ENCODE measurements around the gene DCHS2.

DCHS2 gene

GRCh38 chr4:154315741-154316140 lies 175.9 kb downstream of the DCHS2 start:
- Mint-ChIP-seq H3K27ac (no peak overlapping the region), H3K4me1 (ENCODE audit: low read depth) (no peaks in the 10 kb centered on the region), H3K9me3 (peaks cover 10% of the 10 kb centered on the region), H3K36me3 (ENCODE audit: low read depth) (no peaks in the 10 kb centered on the region), H3K4me3 (no peak overlapping the region), H3K27me3 (peaks cover 30% of the 10 kb centered on the region)
- DNase-seq, result no peak

DNA sequence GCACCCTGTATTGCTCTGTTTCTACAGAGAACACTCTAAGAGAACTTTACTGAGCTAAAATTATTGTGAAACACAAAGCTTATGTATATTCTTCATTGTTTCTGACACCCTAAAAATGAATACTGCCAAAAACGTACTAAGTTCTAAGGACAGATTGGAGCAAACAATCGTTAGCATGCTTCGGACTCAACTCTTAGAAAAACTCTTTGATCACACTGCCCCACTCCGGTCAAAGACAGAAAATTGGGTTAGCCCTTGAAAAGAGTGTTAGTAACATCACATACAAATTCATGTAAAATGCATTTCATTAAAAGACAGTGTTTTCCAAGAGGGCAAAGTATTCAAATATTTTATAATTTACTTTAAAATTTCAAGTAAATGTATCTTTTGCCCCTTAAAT lies 177.4 kb downstream of the DCHS2 start:
- H3K4me3 Mint-ChIP-seq, result no peak overlapping the region
- no peak overlapping the region for H3K27ac Mint-ChIP-seq
- H3K36me3 Mint-ChIP-seq (ENCODE audit: low read depth), result no peaks in the 10 kb centered on the region
- no peaks in the 10 kb centered on the region for H3K4me1 Mint-ChIP-seq (ENCODE audit: low read depth)
- H3K27me3 Mint-ChIP-seq, result peaks cover 33% of the 10 kb centered on the region
- no peak for DNase-seq
- peaks cover 10% of the 10 kb centered on the region for H3K9me3 Mint-ChIP-seq

DNA sequence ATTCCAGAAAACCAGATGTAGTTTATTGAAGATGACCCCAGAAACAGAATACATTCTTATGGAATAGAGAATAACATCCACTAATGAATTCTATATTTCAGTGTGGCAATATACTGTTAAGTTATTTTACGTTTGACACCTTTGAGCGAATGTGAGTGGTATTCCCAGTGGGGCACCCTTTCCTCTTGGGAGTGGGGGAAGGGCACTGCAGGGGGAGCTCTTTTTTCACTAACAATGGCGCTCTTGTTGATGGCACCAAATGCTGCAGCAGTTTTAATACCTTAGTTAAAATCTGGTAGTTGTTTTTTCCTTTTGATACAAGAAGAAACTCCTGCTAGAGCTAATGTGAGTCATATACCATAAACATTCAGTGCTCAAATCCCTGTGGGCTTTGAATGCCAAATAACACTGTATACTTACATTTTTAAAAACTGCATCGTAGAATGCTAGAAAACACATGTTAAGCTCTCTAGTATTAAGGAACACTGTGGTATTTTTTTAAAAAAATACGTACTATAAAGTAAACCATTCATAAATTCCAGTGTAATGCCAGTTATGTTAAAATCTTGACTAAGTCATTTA lies 178.5 kb downstream of the DCHS2 start:
- Mint-ChIP-seq H3K27ac (no peak overlapping the region), H3K4me1 (ENCODE audit: low read depth) (no peaks in the 10 kb centered on the region), H3K36me3 (ENCODE audit: low read depth) (no peaks in the 10 kb centered on the region), H3K27me3 (peaks cover 29% of the 10 kb centered on the region), H3K9me3 (no peaks in the 10 kb centered on the region), H3K4me3 (no peak overlapping the region)
- DNase-seq, result no peak

DNA sequence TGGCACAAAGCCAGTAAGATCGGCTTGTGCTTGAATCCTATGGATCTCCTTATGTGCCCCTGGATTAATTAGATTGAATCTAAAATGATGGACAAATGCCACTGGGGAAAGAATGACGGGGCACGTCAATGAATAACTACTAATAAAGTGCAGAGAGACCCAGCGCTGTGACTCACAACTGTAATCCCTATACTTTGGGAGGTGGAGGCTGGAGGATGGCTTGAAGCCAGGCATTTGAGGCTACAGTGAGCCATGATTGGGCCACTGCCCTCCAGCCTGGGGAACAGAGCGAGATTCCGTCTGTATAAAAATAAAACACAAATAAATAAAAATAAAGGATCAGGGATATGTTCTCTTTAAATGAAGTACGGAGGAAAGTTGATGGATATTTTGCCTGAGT lies 179.4 kb downstream of the DCHS2 start:
- no peaks in the 10 kb centered on the region for H3K4me1 Mint-ChIP-seq (ENCODE audit: low read depth)
- no peak overlapping the region for H3K27ac Mint-ChIP-seq
- H3K36me3 Mint-ChIP-seq (ENCODE audit: low read depth), result no peaks in the 10 kb centered on the region
- DNase-seq, result no peak
- no peak overlapping the region for H3K4me3 Mint-ChIP-seq
- H3K9me3 Mint-ChIP-seq, result no peaks in the 10 kb centered on the region
- peaks cover 36% of the 10 kb centered on the region for H3K27me3 Mint-ChIP-seq

DNA sequence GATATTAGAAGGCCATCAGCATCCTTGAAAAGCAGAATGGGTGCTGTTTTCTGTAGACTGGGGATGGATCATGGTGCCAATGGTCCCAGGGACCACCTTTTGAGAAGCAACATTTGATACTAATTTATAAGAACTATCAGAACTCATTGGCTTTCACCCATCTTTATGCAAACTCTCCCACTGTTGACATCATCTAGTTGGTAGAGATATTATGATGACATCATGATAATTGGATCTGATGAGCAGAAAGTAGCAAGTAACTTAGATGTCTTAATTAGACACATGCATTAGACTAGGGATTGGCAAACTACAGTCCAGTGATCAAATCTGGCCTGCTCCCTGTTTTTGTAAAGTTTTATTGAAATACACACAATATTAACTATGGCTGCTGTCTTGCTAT lies 181.0 kb downstream of the DCHS2 start:
- H3K27me3 Mint-ChIP-seq, result peaks cover 31% of the 10 kb centered on the region
- no peak for DNase-seq
- H3K4me3 Mint-ChIP-seq, result no peak overlapping the region
- no peak overlapping the region for H3K27ac Mint-ChIP-seq
- no peaks in the 10 kb centered on the region for H3K36me3 Mint-ChIP-seq (ENCODE audit: low read depth)
- H3K9me3 Mint-ChIP-seq, result no peaks in the 10 kb centered on the region
- H3K4me1 Mint-ChIP-seq (ENCODE audit: low read depth), result no peaks in the 10 kb centered on the region

DNA sequence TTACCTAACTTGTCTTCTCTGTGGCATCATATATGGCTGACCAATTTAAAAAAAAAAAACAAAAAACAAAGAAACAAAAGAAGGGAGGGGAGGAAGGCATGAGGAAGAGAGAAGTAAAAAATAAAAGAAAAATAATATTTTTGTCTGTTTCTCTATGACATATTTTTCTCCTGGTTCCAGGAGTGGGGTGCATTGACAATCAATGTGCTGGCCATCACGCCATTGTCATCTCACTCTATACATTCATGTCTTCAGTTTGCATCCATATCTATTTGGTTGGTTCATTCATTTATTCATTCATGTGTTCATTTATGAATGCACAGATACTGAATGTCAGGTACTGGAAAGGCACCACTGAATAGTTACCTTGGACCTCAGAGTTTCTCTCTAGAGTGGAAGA lies 183.4 kb downstream of the DCHS2 start:
- Mint-ChIP-seq H3K27me3 (peaks cover 34% of the 10 kb centered on the region), H3K9me3 (no peaks in the 10 kb centered on the region), H3K27ac (no peak overlapping the region), H3K36me3 (ENCODE audit: low read depth) (no peaks in the 10 kb centered on the region), H3K4me3 (no peak overlapping the region), H3K4me1 (ENCODE audit: low read depth) (no peaks in the 10 kb centered on the region)
- no peak for DNase-seq

- Mint-ChIP-seq H3K36me3 (ENCODE audit: low read depth) (no peaks in the 10 kb centered on the region), H3K4me3 (no peak overlapping the region), H3K9me3 (no peaks in the 10 kb centered on the region), H3K4me1 (ENCODE audit: low read depth) (no peaks in the 10 kb centered on the region), H3K27ac (no peak overlapping the region), H3K27me3 (peaks cover 30% of the 10 kb centered on the region)
- DNase-seq, result no peak
Observed at GRCh38 chr4:154307451-154307850, 184.1 kb downstream of the DCHS2 start.

GRCh38 chr4:154305616-154306015 lies 186.0 kb downstream of the DCHS2 start:
- no peak for DNase-seq
- H3K9me3 Mint-ChIP-seq, result no peaks in the 10 kb centered on the region
- no peak overlapping the region for H3K4me3 Mint-ChIP-seq
- no peaks in the 10 kb centered on the region for H3K4me1 Mint-ChIP-seq (ENCODE audit: low read depth)
- H3K27me3 Mint-ChIP-seq, result peaks cover 29% of the 10 kb centered on the region
- H3K27ac Mint-ChIP-seq, result no peak overlapping the region
- H3K36me3 Mint-ChIP-seq (ENCODE audit: low read depth), result no peaks in the 10 kb centered on the region

DNA sequence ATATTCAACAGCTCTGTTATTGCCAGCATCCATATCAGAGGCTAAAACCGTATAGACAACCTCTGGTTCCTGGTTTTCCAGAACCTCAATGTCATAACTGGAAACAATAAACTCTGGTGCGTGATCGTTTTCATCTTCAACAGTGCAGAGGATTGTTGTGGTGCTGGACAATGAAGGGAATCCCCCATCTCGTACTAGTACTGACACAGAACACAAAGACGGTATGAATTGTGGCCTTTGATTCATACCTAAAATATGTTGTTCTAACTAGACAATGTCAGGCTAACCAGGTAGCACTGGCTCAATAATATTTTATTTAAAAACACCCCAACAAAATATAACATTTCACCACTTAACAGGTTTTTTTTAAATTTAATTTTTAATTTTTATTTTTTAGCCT lies 186.9 kb downstream of the DCHS2 start:
- no peaks in the 10 kb centered on the region for H3K36me3 Mint-ChIP-seq (ENCODE audit: low read depth)
- no peak overlapping the region for H3K27ac Mint-ChIP-seq
- DNase-seq, result no peak
- H3K4me1 Mint-ChIP-seq (ENCODE audit: low read depth), result no peaks in the 10 kb centered on the region
- H3K9me3 Mint-ChIP-seq, result no peaks in the 10 kb centered on the region
- no peak overlapping the region for H3K4me3 Mint-ChIP-seq
- peaks cover 31% of the 10 kb centered on the region for H3K27me3 Mint-ChIP-seq

GRCh38 chr4:154294652-154295350 lies 196.8 kb downstream of the DCHS2 start:
- Mint-ChIP-seq H3K27me3 (peaks cover 13% of the 10 kb centered on the region), H3K36me3 (ENCODE audit: low read depth) (no peaks in the 10 kb centered on the region), H3K4me3 (no peak overlapping the region), H3K9me3 (no peaks in the 10 kb centered on the region), H3K27ac (no peak overlapping the region), H3K4me1 (ENCODE audit: low read depth) (no peaks in the 10 kb centered on the region)
- no peak for DNase-seq

DNA sequence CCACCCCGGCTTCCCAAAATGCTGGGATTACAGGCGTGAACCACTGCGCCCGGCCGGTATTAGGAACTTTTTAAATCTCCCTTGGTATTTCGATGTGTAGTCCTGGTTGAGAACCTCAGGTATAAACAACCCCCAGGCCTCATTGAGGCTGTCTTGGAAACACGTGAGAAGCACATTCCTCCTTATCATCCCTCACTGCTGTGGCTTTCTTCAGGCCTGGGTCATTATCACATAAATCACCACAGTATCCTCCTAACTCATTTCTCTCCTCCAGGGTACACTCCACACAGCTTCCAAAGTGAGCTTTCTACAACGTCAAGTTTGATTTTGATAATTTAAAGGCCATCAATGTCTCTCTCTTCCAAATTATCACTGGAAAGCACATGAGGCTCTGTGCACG lies 198.2 kb downstream of the DCHS2 start:
- H3K27me3 Mint-ChIP-seq, result peaks cover 17% of the 10 kb centered on the region
- no peaks in the 10 kb centered on the region for H3K4me1 Mint-ChIP-seq (ENCODE audit: low read depth)
- no peak overlapping the region for H3K27ac Mint-ChIP-seq
- no peak overlapping the region for H3K4me3 Mint-ChIP-seq
- no peaks in the 10 kb centered on the region for H3K36me3 Mint-ChIP-seq (ENCODE audit: low read depth)
- DNase-seq, result no peak
- no peaks in the 10 kb centered on the region for H3K9me3 Mint-ChIP-seq

GRCh38 chr4:154292589-154292988 lies 199.0 kb downstream of the DCHS2 start:
- Mint-ChIP-seq H3K27ac (no peak overlapping the region), H3K36me3 (ENCODE audit: low read depth) (no peaks in the 10 kb centered on the region), H3K4me3 (no peak overlapping the region), H3K9me3 (no peaks in the 10 kb centered on the region), H3K4me1 (ENCODE audit: low read depth) (no peaks in the 10 kb centered on the region), H3K27me3 (peaks cover 14% of the 10 kb centered on the region)
- DNase-seq, result no peak

- H3K4me1 Mint-ChIP-seq (ENCODE audit: low read depth), result no peaks in the 10 kb centered on the region
- no peaks in the 10 kb centered on the region for H3K9me3 Mint-ChIP-seq
- no peak overlapping the region for H3K27ac Mint-ChIP-seq
- DNase-seq, result no peak
- H3K36me3 Mint-ChIP-seq (ENCODE audit: low read depth), result no peaks in the 10 kb centered on the region
- H3K27me3 Mint-ChIP-seq, result peaks cover 38% of the 10 kb centered on the region
- no peak overlapping the region for H3K4me3 Mint-ChIP-seq
Observed at GRCh38 chr4:154277172-154277571, 214.4 kb downstream of the DCHS2 start.

DNA sequence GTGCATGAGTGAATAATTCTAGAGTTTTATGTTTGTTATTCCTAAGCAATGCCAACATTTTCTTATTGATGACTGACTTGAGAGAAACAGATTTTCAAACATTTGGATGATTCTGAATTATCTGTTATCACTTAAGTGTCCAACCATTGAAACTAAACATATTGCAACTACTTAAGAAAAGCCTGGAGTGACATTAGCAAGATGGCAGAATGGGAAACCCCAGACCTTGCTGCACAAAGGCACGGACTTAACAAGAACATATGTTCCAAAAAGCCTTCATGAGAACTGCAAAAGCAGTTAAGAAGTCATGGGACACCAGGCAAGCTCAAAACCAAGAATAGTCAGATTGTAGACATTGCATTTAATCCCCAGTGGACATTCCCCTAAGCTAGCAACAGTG lies 215.1 kb downstream of the DCHS2 start:
- no peaks in the 10 kb centered on the region for H3K36me3 Mint-ChIP-seq (ENCODE audit: low read depth)
- H3K27ac Mint-ChIP-seq, result no peak overlapping the region
- no peak for DNase-seq
- H3K9me3 Mint-ChIP-seq, result no peaks in the 10 kb centered on the region
- H3K4me3 Mint-ChIP-seq, result no peak overlapping the region
- H3K27me3 Mint-ChIP-seq, result peaks cover 38% of the 10 kb centered on the region
- H3K4me1 Mint-ChIP-seq (ENCODE audit: low read depth), result no peaks in the 10 kb centered on the region

DNA sequence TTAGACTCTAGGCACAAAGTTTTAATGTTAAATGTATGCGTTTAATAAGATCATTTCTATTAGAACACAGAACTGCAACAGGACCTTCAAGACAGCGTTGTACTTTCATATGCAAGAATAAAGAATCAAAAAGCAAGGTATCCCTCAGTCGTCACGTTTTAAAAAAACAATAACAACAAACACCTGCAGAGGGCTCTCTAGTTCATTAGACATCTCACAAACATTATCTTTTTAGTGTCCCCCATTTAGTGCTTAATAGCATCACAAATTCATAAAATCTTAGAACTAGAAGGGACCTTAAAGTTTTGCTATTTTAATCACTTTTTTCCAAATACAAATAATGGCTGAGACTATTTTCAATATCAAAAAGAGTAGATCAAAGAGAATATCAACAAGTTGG lies 236.6 kb downstream of the DCHS2 start:
- H3K36me3 Mint-ChIP-seq (ENCODE audit: low read depth), result no peaks in the 10 kb centered on the region
- H3K4me3 Mint-ChIP-seq, result no peak overlapping the region
- no peaks in the 10 kb centered on the region for H3K4me1 Mint-ChIP-seq (ENCODE audit: low read depth)
- H3K27ac Mint-ChIP-seq, result no peak overlapping the region
- DNase-seq, result no peak
- H3K9me3 Mint-ChIP-seq, result no peaks in the 10 kb centered on the region
- peaks cover 29% of the 10 kb centered on the region for H3K27me3 Mint-ChIP-seq

GRCh38 chr4:154234576-154234975 lies 257.0 kb downstream of the DCHS2 start:
- no peaks in the 10 kb centered on the region for H3K9me3 Mint-ChIP-seq
- H3K27ac Mint-ChIP-seq, result no peak overlapping the region
- no peaks in the 10 kb centered on the region for H3K36me3 Mint-ChIP-seq (ENCODE audit: low read depth)
- H3K4me1 Mint-ChIP-seq (ENCODE audit: low read depth), result no peaks in the 10 kb centered on the region
- no peak overlapping the region for H3K4me3 Mint-ChIP-seq
- H3K27me3 Mint-ChIP-seq, result peaks cover 50% of the 10 kb centered on the region
- no peak for DNase-seq
